22Rv1 (cell line): ENCODE results near the gene MEG3.

Source experiments
- H3K27ac ChIP-seq: fragments of 450-650 bp; 2 replicates; pipeline ENCODE4 v1.5.1; 2017
- CTCF ChIP-seq: fragments of 450-650 bp; IDR thresholded peaks from 2 replicates; pipeline ENCODE4 v1.5.1; 2017; ENCODE audit warnings: mild to moderate bottlenecking
- ZFX ChIP-seq: fragments of 450-650 bp; IDR thresholded peaks from 2 replicates; pipeline ENCODE4 v1.6.1; 2017; ENCODE audit warnings: antibody characterized with exemption, borderline replicate concordance

Gene MEG3

GRCh38 chr14:100882026-100882967, 56.4 kb downstream of the MEG3 start:
- H3K27ac ChIP-seq = no peak overlapping the region
- TF ChIP-seq ZFX (no peak), CTCF (no peak)

GRCh38 chr14:100882991-100883788, 57.3 kb downstream of the MEG3 start:
- TF ChIP-seq CTCF = no peak
- no peak for TF ChIP-seq ZFX
- H3K27ac ChIP-seq = no peak overlapping the region

- no peak overlapping the region for H3K27ac ChIP-seq
- TF ChIP-seq CTCF (no peak), ZFX (no peak)
Observed at GRCh38 chr14:100883789-100884101, 57.8 kb downstream of the MEG3 start.

GRCh38 chr14:100884456-100884855, 58.5 kb downstream of the MEG3 start:
- TF ChIP-seq ZFX = no peak
- no peak for TF ChIP-seq CTCF
- H3K27ac ChIP-seq = no peak overlapping the region

- H3K27ac ChIP-seq = no peak overlapping the region
- no peak for TF ChIP-seq ZFX
- no peak for TF ChIP-seq CTCF
Observed at GRCh38 chr14:100885196-100885595, 59.3 kb downstream of the MEG3 start.

GRCh38 chr14:100885617-100886016, 59.7 kb downstream of the MEG3 start:
- TF ChIP-seq ZFX (no peak), CTCF (no peak)
- no peak overlapping the region for H3K27ac ChIP-seq
